Osteocyte (in vitro differentiated cells): ENCODE results near the gene SHOX. TPM values are rescaled to one million over a fixed set of nuclear protein-coding genes. Genes with fewer than 3 reads are reported as not detected.

ENCODE experiments used
- DNase-seq: peaks from one replicate; pipeline ENCODE4 v3.0.0; 2021; ENCODE audit warnings: mixed read lengths; ENCODE audit not compliant: unreplicated experiment; ENCODE audit errors: extremely low spot score
- H3K27ac Mint-ChIP-seq: one replicate; pipeline ENCODE4 v1.8.0; 2021; ENCODE audit warnings: mild to moderate bottlenecking, mixed read lengths; ENCODE audit not compliant: unreplicated experiment
- H3K27me3 Mint-ChIP-seq: one replicate; pipeline ENCODE4 v1.8.0; 2021; ENCODE audit warnings: mixed read lengths; ENCODE audit not compliant: unreplicated experiment
- H3K36me3 Mint-ChIP-seq: one replicate; pipeline ENCODE4 v1.8.0; 2021; ENCODE audit warnings: mixed read lengths; ENCODE audit not compliant: unreplicated experiment
- H3K4me1 Mint-ChIP-seq: one replicate; pipeline ENCODE4 v1.8.0; 2021; ENCODE audit warnings: mixed read lengths; ENCODE audit not compliant: unreplicated experiment
- H3K4me3 Mint-ChIP-seq: one replicate; pipeline ENCODE4 v1.8.0; 2021; ENCODE audit warnings: mild to moderate bottlenecking, moderate library complexity, mixed read lengths; ENCODE audit not compliant: unreplicated experiment
- H3K9me3 Mint-ChIP-seq: one replicate; pipeline ENCODE4 v1.8.0; 2021; ENCODE audit warnings: mixed read lengths; ENCODE audit not compliant: unreplicated experiment
- CTCF ChIP-seq: fragments of 200-600 bp; sonication (generic); IDR thresholded peaks from 2 replicates; pipeline ENCODE4 v1.5.0; 2021; ENCODE audit warnings: antibody characterized with exemption, mild to moderate bottlenecking, moderate library complexity
- total RNA-seq: library from RNA; stranded (reverse); gene quantifications from 2 replicates; pipeline ENCODE4 v1.2.1, GENCODE V29; 2021

SHOX gene
- total RNA-seq, 1 donor from 2014 or later = not detected

- H3K27ac Mint-ChIP-seq = no peak overlapping the region
- no peaks in the 10 kb centered on the region for H3K36me3 Mint-ChIP-seq
- H3K27me3 Mint-ChIP-seq = peaks cover 52% of the 10 kb centered on the region
- peaks cover 7% of the 10 kb centered on the region for H3K4me1 Mint-ChIP-seq
- no peaks in the 10 kb centered on the region for H3K9me3 Mint-ChIP-seq
- no peak overlapping the region for H3K4me3 Mint-ChIP-seq
- TF ChIP-seq CTCF = no peak
- no peak for DNase-seq
These were observed 7.3 kb downstream of the SHOX start for GRCh38 chrX:637660-638481.

- H3K4me3 Mint-ChIP-seq = no peak overlapping the region
- TF ChIP-seq CTCF = no peak
- H3K9me3 Mint-ChIP-seq = no peaks in the 10 kb centered on the region
- peaks cover 46% of the 10 kb centered on the region for H3K27me3 Mint-ChIP-seq
- H3K27ac Mint-ChIP-seq = no peak overlapping the region
- peak; percentile 72 for DNase-seq
- H3K4me1 Mint-ChIP-seq = peaks cover 7% of the 10 kb centered on the region
- no peaks in the 10 kb centered on the region for H3K36me3 Mint-ChIP-seq
These were observed 8.0 kb downstream of the SHOX start for GRCh38 chrX:638482-639131.

GRCh38 chrX:639151-639550 is 8.6 kb downstream of the SHOX start:
- no peak for TF ChIP-seq CTCF
- peaks cover 7% of the 10 kb centered on the region for H3K4me1 Mint-ChIP-seq
- DNase-seq = peak; percentile 57
- peaks cover 42% of the 10 kb centered on the region for H3K27me3 Mint-ChIP-seq
- H3K9me3 Mint-ChIP-seq = no peaks in the 10 kb centered on the region
- H3K27ac Mint-ChIP-seq = no peak overlapping the region
- H3K4me3 Mint-ChIP-seq = no peak overlapping the region
- no peaks in the 10 kb centered on the region for H3K36me3 Mint-ChIP-seq

GRCh38 chrX:640641-641040 is 10.1 kb downstream of the SHOX start:
- peaks cover 36% of the 10 kb centered on the region for H3K27me3 Mint-ChIP-seq
- no peaks in the 10 kb centered on the region for H3K36me3 Mint-ChIP-seq
- H3K9me3 Mint-ChIP-seq = no peaks in the 10 kb centered on the region
- no peak overlapping the region for H3K27ac Mint-ChIP-seq
- no peak for TF ChIP-seq CTCF
- H3K4me3 Mint-ChIP-seq = no peak overlapping the region
- peak; percentile 77 for DNase-seq
- H3K4me1 Mint-ChIP-seq = peaks cover 7% of the 10 kb centered on the region

- Mint-ChIP-seq H3K36me3 (no peaks in the 10 kb centered on the region), H3K27ac (no peak overlapping the region), H3K27me3 (peaks cover 43% of the 10 kb centered on the region), H3K9me3 (no peaks in the 10 kb centered on the region), H3K4me1 (peaks cover 7% of the 10 kb centered on the region), H3K4me3 (no peak overlapping the region)
- DNase-seq = peak; percentile 81
- no peak for TF ChIP-seq CTCF
These were observed 11.3 kb downstream of the SHOX start for GRCh38 chrX:641671-642435.
